CD14-positive monocyte (primary cell): ENCODE measurements around the gene PFDN4. TPM values are rescaled to one million over a fixed set of nuclear protein-coding genes. Genes with fewer than 3 reads are reported as not detected.

Source experiments
- DNase-seq, 3 donors: peaks; one replicate each; pipeline ENCODE4 v3.0.0-alpha.2; 2011 to 2022
- H2AFZ ChIP-seq: 2 replicates; pipeline ENCODE4 v1.6.0; 2012; ENCODE audit warnings: mild to moderate bottlenecking, low read depth, low read length, inconsistent platforms; ENCODE audit not compliant: insufficient read depth, poor library complexity, severe bottlenecking
- H3K27ac ChIP-seq, 2 donors: 1 replicate in 1 of 2; 2 replicates in 1 of 2; pipeline ENCODE4 v1.5.1; 2012 to 2013; ENCODE audit warnings: low read length in 2 of 2, control low read depth in 1 of 2, inconsistent platforms in 1 of 2, low read depth in 1 of 2, mild to moderate bottlenecking in 1 of 2
- H3K27me3 ChIP-seq, 2 donors: one replicate each; pipeline versions ENCODE4 v1.6.0 to v1.6.1; 2011 to 2013; ENCODE audit warnings: low read length in 2 of 2; ENCODE audit not compliant: control insufficient read depth in 2 of 2, insufficient read depth in 2 of 2
- H3K36me3 ChIP-seq, 2 donors: replicated peaks in 1 of 2; 1 replicate in 1 of 2; 2 replicates in 1 of 2; pipeline versions ENCODE4 v1.5.1 to v1.6.1; 2012 to 2013; ENCODE audit warnings: low read length in 2 of 2, control low read depth in 1 of 2, inconsistent platforms in 1 of 2, mild to moderate bottlenecking in 1 of 2; ENCODE audit not compliant: insufficient read depth in 2 of 2, control insufficient read depth in 1 of 2
- H3K4me1 ChIP-seq, 2 donors: 1 replicate in 1 of 2; 2 replicates in 1 of 2; pipeline versions ENCODE4 v1.5.1 to v1.6.1; 2012 to 2013; ENCODE audit warnings: low read length in 2 of 2, control low read depth in 1 of 2, inconsistent platforms in 1 of 2, mild to moderate bottlenecking in 1 of 2, moderate library complexity in 1 of 2; ENCODE audit not compliant: insufficient read depth in 2 of 2, control insufficient read depth in 1 of 2
- H3K4me2 ChIP-seq: replicated peaks from 2 replicates; pipeline ENCODE3; 2012; ENCODE audit warnings: low read length, moderate library complexity, mild to moderate bottlenecking; ENCODE audit not compliant: poor library complexity, severe bottlenecking; ENCODE audit errors: extremely low read depth
- H3K4me3 ChIP-seq, 3 experiments: fragments of 200-600 bp in 1 of 3; sonication (generic) in 1 of 3; replicated peaks in 1 of 3; 1 replicate in 2 of 3; 2 replicates in 1 of 3; pipeline ENCODE4 v1.5.1; 2011 to 2013; ENCODE audit warnings: low read length in 3 of 3, mild to moderate bottlenecking in 3 of 3, control low read depth in 2 of 3, low read depth in 2 of 3, inconsistent platforms in 1 of 3, moderate library complexity in 1 of 3
- H3K79me2 ChIP-seq: 2 replicates; pipeline ENCODE4 v1.6.0; 2012; ENCODE audit warnings: mild to moderate bottlenecking, control low read depth, inconsistent platforms, low read length, moderate library complexity; ENCODE audit not compliant: insufficient read depth
- H3K9ac ChIP-seq: 2 replicates; pipeline ENCODE4 v1.6.0; 2017; ENCODE audit warnings: low read length, mild to moderate bottlenecking; ENCODE audit not compliant: insufficient read depth, poor library complexity, severe bottlenecking
- H3K9me3 ChIP-seq, 2 donors: replicated peaks in 1 of 2; 1 replicate in 1 of 2; 2 replicates in 1 of 2; pipeline versions ENCODE4 v1.5.1 to v1.6.1; 2012 to 2013; ENCODE audit warnings: low read length in 2 of 2, control low read depth in 1 of 2; ENCODE audit not compliant: control insufficient read depth in 1 of 2, insufficient read depth in 1 of 2
- H4K20me1 ChIP-seq: 2 replicates; pipeline ENCODE4 v1.6.0; 2012; ENCODE audit warnings: mild to moderate bottlenecking, low read length, control low read depth, moderate library complexity; ENCODE audit not compliant: insufficient read depth
- H3K27ac Mint-ChIP-seq, 7 donors: one replicate each; pipeline ENCODE4 v1.8.0; 2020; ENCODE audit warnings: mild to moderate bottlenecking in 7 of 7, mixed read lengths in 7 of 7, moderate library complexity in 6 of 7, inconsistent platforms in 2 of 7
- H3K27me3 Mint-ChIP-seq, 3 donors: one replicate each; pipeline ENCODE4 v1.8.0; 2021 to 2022; ENCODE audit warnings: low read depth in 3 of 3, mild to moderate bottlenecking in 3 of 3, mixed read lengths in 3 of 3, moderate library complexity in 3 of 3, inconsistent platforms in 1 of 3
- H3K36me3 Mint-ChIP-seq, 2 donors: one replicate each; pipeline ENCODE4 v1.8.0; 2020; ENCODE audit warnings: mixed read lengths in 2 of 2, inconsistent platforms in 1 of 2, mild to moderate bottlenecking in 1 of 2
- H3K4me1 Mint-ChIP-seq: one replicate; pipeline ENCODE4 v1.8.0; 2020; ENCODE audit warnings: mild to moderate bottlenecking, mixed read lengths
- H3K4me3 Mint-ChIP-seq, 2 donors: one replicate each; pipeline ENCODE4 v1.8.0; 2020; ENCODE audit warnings: mild to moderate bottlenecking in 2 of 2, mixed read lengths in 2 of 2, moderate library complexity in 1 of 2
- H3K9me3 Mint-ChIP-seq, 7 donors: one replicate each; pipeline ENCODE4 v1.8.0; 2020 to 2022; ENCODE audit warnings: mixed read lengths in 7 of 7, mild to moderate bottlenecking in 6 of 7, moderate library complexity in 6 of 7, inconsistent platforms in 2 of 7
- CTCF ChIP-seq: fragments of 200-600 bp; IDR thresholded peaks from one replicate; pipeline ENCODE4 v1.8.0; 2022; ENCODE audit warnings: antibody characterized with exemption, mild to moderate bottlenecking
- WGBS: methylation state at CpG from one replicate; pipeline ENCODE4 v1.1.5; 2013; ENCODE audit warnings: missing lambda C conversion rate; ENCODE audit not compliant: insufficient coverage; 5-methylcytosine and 5-hydroxymethylcytosine counted together
- intact Hi-C, 2 donors: fragments of 100-400 bp; cut with micrococcal nuclease; formaldehyde crosslinking; loops; one replicate each; pipeline versions ENCODE4 v1.15.0 to v1.15.1; 2023
- polyA plus RNA-seq, 3 donors: library from polyadenylated mRNA; depleted of rRNA in 1 of 3; unstranded in 2 of 3; stranded (reverse) in 1 of 3; fragments of 300-500 nt in 2 of 3; fragments of >200 nt in 1 of 3; fragmentation: Illumina TruSeq in 2 of 3; gene quantifications; 1 replicate in 2 of 3; 2 replicates in 1 of 3; pipeline ENCODE4 v1.2.3, GENCODE V29; 2012 to 2021

PFDN4 gene
- polyA plus RNA-seq, 3 donors = 12.6 to 49.0 (median 32.1) TPM

DNA sequence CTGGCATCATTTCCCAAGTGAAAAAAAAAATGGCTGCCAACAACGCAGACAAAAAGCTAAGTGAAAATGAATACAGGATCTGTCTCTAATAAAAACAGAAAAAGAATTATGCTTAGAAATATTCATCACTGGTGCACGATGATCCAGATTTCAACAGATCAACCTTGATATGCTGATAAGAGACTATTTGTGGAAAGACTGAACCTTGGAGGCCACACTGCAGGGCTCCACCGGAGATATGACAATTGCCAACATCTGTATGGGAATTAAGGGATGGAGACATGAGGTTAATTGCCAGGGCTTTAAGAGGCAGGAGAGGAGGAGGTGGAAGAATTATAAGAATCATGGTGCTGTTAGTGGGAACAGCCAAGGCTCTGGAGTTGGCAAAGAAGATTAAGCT is 48.3 kb downstream of the PFDN4 start:
- H3K9me3 ChIP-seq = no peaks in the 10 kb centered on the region
- no peaks in the 10 kb centered on the region for H3K4me1 ChIP-seq
- H3K4me2 ChIP-seq = no peak overlapping the region
- no peaks in the 10 kb centered on the region for H3K79me2 ChIP-seq
- no peak overlapping the region for H2AFZ ChIP-seq
- no peak overlapping the region for H3K27ac ChIP-seq
- Mint-ChIP-seq H3K36me3 (no peaks in the 10 kb centered on the region), H3K9me3 (no peaks in the 10 kb centered on the region), H3K27ac (no peak overlapping the region), H3K27me3 (peaks cover 0 to 5% (median 4%) of the 10 kb centered on the region in 3 donors), H3K4me1 (no peaks in the 10 kb centered on the region), H3K4me3 (no peak overlapping the region)
- no peaks in the 10 kb centered on the region for H3K36me3 ChIP-seq
- intact Hi-C loops = no loop called here
- no peak for DNase-seq
- no peak for TF ChIP-seq CTCF
- no peak overlapping the region for H3K4me3 ChIP-seq
- WGBS = 100% methylated on average over 2 of the region's 3 CpGs
- H3K9ac ChIP-seq = no peak overlapping the region
- no peaks in the 10 kb centered on the region for H3K27me3 ChIP-seq
- no peaks in the 10 kb centered on the region for H4K20me1 ChIP-seq

DNA sequence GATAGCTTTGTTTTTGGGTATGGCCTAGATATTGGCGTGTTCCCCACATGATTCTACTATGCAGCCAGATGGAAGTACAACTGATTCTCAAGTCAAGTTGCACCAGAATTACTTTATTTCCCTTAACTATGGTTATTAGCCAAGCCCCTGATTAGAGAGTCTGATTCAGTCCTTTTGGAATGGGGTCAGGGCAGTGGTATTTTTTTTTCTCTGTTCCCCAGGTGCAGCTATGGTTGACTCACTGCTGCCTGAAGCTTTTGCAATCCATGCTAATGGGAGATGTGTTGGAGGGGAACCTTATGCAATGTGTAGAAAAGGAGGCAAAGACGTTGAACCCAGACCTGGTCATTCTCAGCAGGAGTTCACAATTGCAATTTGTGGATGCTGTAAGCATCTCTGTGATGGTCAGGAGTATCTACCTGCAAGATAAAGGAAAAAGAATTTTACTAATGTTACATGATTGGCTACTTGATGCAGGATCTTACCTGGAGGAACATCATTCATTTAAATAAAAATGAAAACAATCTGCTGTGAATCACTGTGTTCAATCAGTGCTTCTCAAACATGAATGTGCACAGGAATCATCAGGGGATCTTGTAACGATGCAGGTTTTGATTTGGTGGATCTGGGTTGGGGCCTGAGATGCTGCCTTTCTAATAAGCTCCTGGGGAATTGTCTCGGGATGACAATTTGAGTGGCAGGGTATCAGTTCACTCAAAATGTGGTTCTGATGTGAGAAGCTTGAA is 49.4 kb downstream of the PFDN4 start:
- Mint-ChIP-seq H3K27ac (no peak overlapping the region), H3K27me3 (peaks cover 0 to 5% (median 4%) of the 10 kb centered on the region in 3 donors), H3K9me3 (no peaks in the 10 kb centered on the region), H3K36me3 (no peaks in the 10 kb centered on the region), H3K4me1 (peaks cover 3% of the 10 kb centered on the region), H3K4me3 (no peak overlapping the region)
- Histone ChIP-seq H3K9me3 (no peaks in the 10 kb centered on the region), H3K79me2 (no peaks in the 10 kb centered on the region), H3K9ac (no peak overlapping the region), H3K27me3 (no peaks in the 10 kb centered on the region), H2AFZ (no peak overlapping the region), H4K20me1 (no peaks in the 10 kb centered on the region), H3K4me3 (no peak overlapping the region), H3K4me1 (peaks cover 0 to 5% of the 10 kb centered on the region in 2 donors), H3K36me3 (no peaks in the 10 kb centered on the region), H3K27ac (no peak overlapping the region), H3K4me2 (no peak overlapping the region)
- 69% methylated on average over 2 of the region's 4 CpGs for WGBS
- TF ChIP-seq CTCF = no peak
- intact Hi-C loops = no loop called here
- no peak for DNase-seq
